HEK293 (cell line): ENCODE measurements around the gene FSTL4.

Experiments used
- CTCF ChIA-PET: fragments of 350-600 bp; formaldehyde crosslinking; extraction: SDS; loops from one replicate; lab custom pipeline; 2021; ENCODE audit warnings: antibody characterized with exemption; lab: Yijun Ruan, JAX
- POLR2A ChIA-PET: fragments of 300-600 bp; formaldehyde crosslinking; extraction: SDS; loops from one replicate; lab custom pipeline; 2020; ENCODE audit warnings: antibody characterized with exemption, inconsistent platforms; lab: Yijun Ruan, JAX
- H3K27ac ChIP-seq: fragments of 200-500 bp; sonication (Bioruptor generic); 2 replicates; pipeline ENCODE4 v1.5.1; 2014; ENCODE audit warnings: low read depth, low read length, control low read depth, inconsistent platforms; ENCODE audit errors: extremely low read depth
- H3K36me3 ChIP-seq, 2 experiments: fragments of 200-500 bp in 1 of 2; sonication (Bioruptor generic) in 1 of 2; 1 replicate in 1 of 2; 2 replicates in 1 of 2; pipeline ENCODE4 v1.5.1; 2014 to 2017; ENCODE audit warnings: inconsistent platforms in 2 of 2, low read length in 2 of 2; ENCODE audit not compliant: control insufficient read depth in 2 of 2, insufficient read depth in 1 of 2
- H3K4me1 ChIP-seq: fragments of 200-500 bp; sonication (Bioruptor generic); 2 replicates; pipeline ENCODE4 v1.5.1; 2014; ENCODE audit warnings: mild to moderate bottlenecking, low read length, inconsistent platforms; ENCODE audit not compliant: control insufficient read depth, insufficient read depth
- H3K4me3 ChIP-seq: 2 replicates; pipeline ENCODE4 v1.5.1; 2011; ENCODE audit warnings: low read depth, mild to moderate bottlenecking, control low read depth, low read length, moderate library complexity
- H3K9me3 ChIP-seq: fragments of 200-500 bp; sonication (Bioruptor generic); 2 replicates; pipeline ENCODE4 v1.5.1; 2014; ENCODE audit warnings: low read depth, low read length, inconsistent platforms; ENCODE audit not compliant: control insufficient read depth, insufficient read depth
- GLIS1 ChIP-seq: fragments of 450-650 bp; formaldehyde crosslinking; IDR thresholded peaks from 2 replicates; pipeline ENCODE4 v1.5.1; 2016; ENCODE audit warnings: missing biosample characterization, missing genetic modification characterization
- MEIS1 ChIP-seq: sonication (generic); formaldehyde crosslinking; IDR thresholded peaks from 2 replicates; pipeline ENCODE4 v1.8.1; 2022; ENCODE audit warnings: missing genetic modification reagents, mild to moderate bottlenecking, borderline replicate concordance
- PRDM1 ChIP-seq: fragments of 450-650 bp; formaldehyde crosslinking; IDR thresholded peaks from 2 replicates; pipeline ENCODE4; 2016; ENCODE audit warnings: missing biosample characterization, missing genetic modification characterization
- YY2 ChIP-seq: fragments of 450-650 bp; formaldehyde crosslinking; IDR thresholded peaks from 2 replicates; pipeline ENCODE4 v1.5.1; 2016; ENCODE audit warnings: missing biosample characterization, missing genetic modification characterization
- ZBTB8A ChIP-seq: fragments of 450-650 bp; formaldehyde crosslinking; IDR thresholded peaks from 2 replicates; pipeline ENCODE4 v1.5.1; 2016; ENCODE audit warnings: missing biosample characterization, missing genetic modification characterization
- ZFP37 ChIP-seq: fragments of 450-650 bp; formaldehyde crosslinking; IDR thresholded peaks from 2 replicates; pipeline ENCODE4 v1.5.1; 2016; ENCODE audit warnings: missing biosample characterization, missing genetic modification characterization
- ZIC2 ChIP-seq: fragments of 450-650 bp; formaldehyde crosslinking; IDR thresholded peaks from 2 replicates; pipeline ENCODE4 v1.5.1; 2016; ENCODE audit warnings: missing biosample characterization, missing genetic modification characterization
- ZNF140 ChIP-seq: fragments of 450-650 bp; formaldehyde crosslinking; IDR thresholded peaks from 2 replicates; pipeline ENCODE4 v1.5.1; 2016; ENCODE audit warnings: missing biosample characterization, missing genetic modification characterization
- ZNF211 ChIP-seq: fragments of 450-650 bp; formaldehyde crosslinking; IDR thresholded peaks from 2 replicates; pipeline ENCODE4 v1.5.1; 2016; ENCODE audit warnings: low read depth, missing biosample characterization, missing genetic modification characterization
- ZNF248 ChIP-seq: fragments of 450-650 bp; formaldehyde crosslinking; IDR thresholded peaks from 2 replicates; pipeline ENCODE4 v1.5.1; 2017; ENCODE audit warnings: missing biosample characterization, missing genetic modification characterization
- ZNF311 ChIP-seq: fragments of 450-650 bp; formaldehyde crosslinking; IDR thresholded peaks from 2 replicates; pipeline ENCODE4 v1.5.1; 2017; ENCODE audit warnings: missing biosample characterization, missing genetic modification characterization, borderline replicate concordance
- ZNF324 ChIP-seq: fragments of 450-650 bp; formaldehyde crosslinking; IDR thresholded peaks from 2 replicates; pipeline ENCODE4 v1.5.1; 2016; ENCODE audit warnings: missing biosample characterization, missing genetic modification characterization
- ZNF830 ChIP-seq: fragments of 450-650 bp; IDR thresholded peaks from 2 replicates; pipeline ENCODE4 v1.5.0; 2018; ENCODE audit warnings: missing biosample characterization, missing genetic modification characterization, low read depth, mild to moderate bottlenecking, moderate library complexity
- ZSCAN23 ChIP-seq: fragments of 450-650 bp; formaldehyde crosslinking; IDR thresholded peaks from 2 replicates; pipeline ENCODE4 v1.5.1; 2016; ENCODE audit warnings: missing biosample characterization, missing genetic modification characterization
- TF ChIP-seq, protein P1 (sequence below): fragments of 450-650 bp; formaldehyde crosslinking; conservative IDR thresholded peaks from 2 replicates; pipeline ENCODE4 v1.5.1; 2016; ENCODE audit warnings: low read depth, missing biosample characterization, missing genetic modification characterization
- TF ChIP-seq, protein P2 (sequence below): fragments of 450-650 bp; formaldehyde crosslinking; IDR thresholded peaks from 2 replicates; pipeline ENCODE4 v1.5.1; 2016; ENCODE audit warnings: missing biosample characterization, missing genetic modification characterization
- TF ChIP-seq, protein P3 (sequence below): fragments of 450-650 bp; formaldehyde crosslinking; IDR thresholded peaks from 2 replicates; pipeline ENCODE4; 2016; ENCODE audit warnings: missing biosample characterization, missing genetic modification characterization

The FSTL4 gene

DNA sequence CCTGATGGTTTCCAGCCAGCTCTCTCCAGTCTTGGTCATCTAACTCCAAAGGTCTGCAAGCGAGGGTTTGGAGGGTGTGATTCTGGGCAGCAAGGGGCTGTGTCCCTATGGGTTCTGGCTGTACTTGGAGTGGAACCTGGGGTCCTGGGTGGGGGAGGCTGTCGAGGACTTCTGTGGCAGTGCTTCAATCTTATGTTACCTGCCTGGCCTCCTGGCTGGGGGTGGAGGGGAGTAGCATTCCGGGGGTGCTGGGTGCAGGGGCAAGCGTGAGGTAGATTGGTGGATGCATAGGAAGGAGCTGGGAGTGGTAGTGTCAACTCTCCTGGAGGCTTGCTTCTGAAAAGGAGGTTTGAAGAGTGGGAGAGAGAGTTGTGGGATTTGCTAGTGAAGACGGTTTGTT is 417.1 kb downstream of the FSTL4 start (continued):
- TF ChIP-seq, protein P1, sequence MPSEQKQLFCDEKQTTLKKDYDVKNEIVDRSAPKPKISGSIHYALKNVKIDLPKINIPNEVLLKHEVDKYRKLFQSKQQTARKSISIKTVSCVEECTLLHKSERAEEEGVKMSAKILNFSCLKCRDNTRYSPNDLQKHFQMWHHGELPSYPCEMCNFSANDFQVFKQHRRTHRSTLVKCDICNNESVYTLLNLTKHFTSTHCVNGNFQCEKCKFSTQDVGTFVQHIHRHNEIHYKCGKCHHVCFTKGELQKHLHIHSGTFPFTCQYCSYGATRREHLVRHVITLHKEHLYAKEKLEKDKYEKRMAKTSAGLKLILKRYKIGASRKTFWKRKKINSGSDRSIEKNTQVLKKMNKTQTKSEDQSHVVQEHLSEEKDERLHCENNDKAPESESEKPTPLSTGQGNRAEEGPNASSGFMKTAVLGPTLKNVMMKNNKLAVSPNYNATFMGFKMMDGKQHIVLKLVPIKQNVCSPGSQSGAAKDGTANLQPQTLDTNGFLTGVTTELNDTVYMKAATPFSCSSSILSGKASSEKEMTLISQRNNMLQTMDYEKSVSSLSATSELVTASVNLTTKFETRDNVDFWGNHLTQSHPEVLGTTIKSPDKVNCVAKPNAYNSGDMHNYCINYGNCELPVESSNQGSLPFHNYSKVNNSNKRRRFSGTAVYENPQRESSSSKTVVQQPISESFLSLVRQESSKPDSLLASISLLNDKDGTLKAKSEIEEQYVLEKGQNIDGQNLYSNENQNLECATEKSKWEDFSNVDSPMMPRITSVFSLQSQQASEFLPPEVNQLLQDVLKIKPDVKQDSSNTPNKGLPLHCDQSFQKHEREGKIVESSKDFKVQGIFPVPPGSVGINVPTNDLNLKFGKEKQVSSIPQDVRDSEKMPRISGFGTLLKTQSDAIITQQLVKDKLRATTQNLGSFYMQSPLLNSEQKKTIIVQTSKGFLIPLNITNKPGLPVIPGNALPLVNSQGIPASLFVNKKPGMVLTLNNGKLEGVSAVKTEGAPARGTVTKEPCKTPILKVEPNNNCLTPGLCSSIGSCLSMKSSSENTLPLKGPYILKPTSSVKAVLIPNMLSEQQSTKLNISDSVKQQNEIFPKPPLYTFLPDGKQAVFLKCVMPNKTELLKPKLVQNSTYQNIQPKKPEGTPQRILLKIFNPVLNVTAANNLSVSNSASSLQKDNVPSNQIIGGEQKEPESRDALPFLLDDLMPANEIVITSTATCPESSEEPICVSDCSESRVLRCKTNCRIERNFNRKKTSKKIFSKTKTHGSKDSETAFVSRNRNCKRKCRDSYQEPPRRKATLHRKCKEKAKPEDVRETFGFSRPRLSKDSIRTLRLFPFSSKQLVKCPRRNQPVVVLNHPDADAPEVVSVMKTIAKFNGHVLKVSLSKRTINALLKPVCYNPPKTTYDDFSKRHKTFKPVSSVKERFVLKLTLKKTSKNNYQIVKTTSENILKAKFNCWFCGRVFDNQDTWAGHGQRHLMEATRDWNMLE (tag by site-specific recombination) = no peak
- TF ChIP-seq ZNF140 = no peak
- TF ChIP-seq ZIC2 = no peak
- TF ChIP-seq, protein P2, sequence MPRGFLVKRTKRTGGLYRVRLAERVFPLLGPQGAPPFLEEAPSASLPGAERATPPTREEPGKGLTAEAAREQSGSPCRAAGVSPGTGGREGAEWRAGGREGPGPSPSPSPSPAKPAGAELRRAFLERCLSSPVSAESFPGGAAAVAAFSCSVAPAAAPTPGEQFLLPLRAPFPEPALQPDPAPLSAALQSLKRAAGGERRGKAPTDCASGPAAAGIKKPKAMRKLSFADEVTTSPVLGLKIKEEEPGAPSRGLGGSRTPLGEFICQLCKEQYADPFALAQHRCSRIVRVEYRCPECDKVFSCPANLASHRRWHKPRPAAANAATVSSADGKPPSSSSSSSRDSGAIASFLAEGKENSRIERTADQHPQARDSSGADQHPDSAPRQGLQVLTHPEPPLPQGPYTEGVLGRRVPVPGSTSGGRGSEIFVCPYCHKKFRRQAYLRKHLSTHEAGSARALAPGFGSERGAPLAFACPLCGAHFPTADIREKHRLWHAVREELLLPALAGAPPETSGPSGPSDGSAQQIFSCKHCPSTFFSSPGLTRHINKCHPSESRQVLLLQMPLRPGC (tag by site-specific recombination) = no peak

DNA sequence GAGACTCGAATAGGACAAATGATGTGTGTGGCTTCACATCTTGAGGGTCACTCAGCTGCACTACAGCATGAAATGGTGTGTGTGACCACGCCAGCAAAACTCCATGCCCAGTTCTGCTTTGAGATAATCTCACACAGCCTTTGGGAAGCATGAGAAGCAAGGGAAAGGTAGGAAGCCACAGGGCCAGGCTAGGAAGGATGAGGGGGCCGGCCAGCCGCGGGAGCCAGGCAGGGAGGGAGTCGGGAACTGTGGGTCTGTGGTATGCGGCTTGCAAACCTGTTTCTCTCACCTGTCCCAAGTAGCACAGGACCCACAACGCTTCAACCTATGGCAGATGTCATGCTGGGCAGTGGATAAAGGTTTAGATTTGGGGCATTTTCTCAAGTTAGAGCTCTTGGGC is 418.5 kb downstream of the FSTL4 start:
- POLR2A ChIA-PET = no interaction called here
- no peak overlapping the region for H3K27ac ChIP-seq
- H3K36me3 ChIP-seq = no peaks in the 10 kb centered on the region
- TF ChIP-seq ZNF211 (tag by site-specific recombination) = no peak
- TF ChIP-seq ZNF324 (tag by site-specific recombination) = no peak
- no peak for TF ChIP-seq ZNF311 (tag by site-specific recombination)
- TF ChIP-seq YY2 (tag by site-specific recombination) = no peak
- TF ChIP-seq ZBTB8A (tag by site-specific recombination) = no peak
- TF ChIP-seq, protein P3, sequence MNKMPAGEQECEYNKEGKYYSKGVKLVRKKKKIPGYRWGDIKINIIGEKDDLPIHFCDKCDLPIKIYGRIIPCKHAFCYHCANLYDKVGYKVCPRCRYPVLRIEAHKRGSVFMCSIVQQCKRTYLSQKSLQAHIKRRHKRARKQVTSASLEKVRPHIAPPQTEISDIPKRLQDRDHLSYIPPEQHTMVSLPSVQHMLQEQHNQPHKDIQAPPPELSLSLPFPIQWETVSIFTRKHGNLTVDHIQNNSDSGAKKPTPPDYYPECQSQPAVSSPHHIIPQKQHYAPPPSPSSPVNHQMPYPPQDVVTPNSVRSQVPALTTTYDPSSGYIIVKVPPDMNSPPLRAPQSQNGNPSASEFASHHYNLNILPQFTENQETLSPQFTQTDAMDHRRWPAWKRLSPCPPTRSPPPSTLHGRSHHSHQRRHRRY (tag by site-specific recombination) = no peak
- TF ChIP-seq, protein P2 (tag by site-specific recombination) = no peak
- no peak for TF ChIP-seq PRDM1 (tag by site-specific recombination)
- no peak for TF ChIP-seq ZSCAN23 (tag by site-specific recombination)
- TF ChIP-seq GLIS1 = no peak
- TF ChIP-seq, protein P1 (tag by site-specific recombination) = no peak
- TF ChIP-seq ZNF248 = no peak
- TF ChIP-seq ZFP37 (tag by site-specific recombination) = no peak
- no peak for TF ChIP-seq ZNF830 (tag by site-specific recombination)
- TF ChIP-seq MEIS1 (CRISPR knock-in tag) = no peak
- no peaks in the 10 kb centered on the region for H3K9me3 ChIP-seq
- H3K4me3 ChIP-seq = no peak overlapping the region
- CTCF ChIA-PET = no interaction called here
- H3K4me1 ChIP-seq = no peaks in the 10 kb centered on the region
